IPS DF 6.9 (cell line): Measurements from ENCODE around the gene GTF3A.

Experiments used
- DNase-seq: peaks from one replicate; pipeline ENCODE4 v3.0.0-alpha.2; 2013; ENCODE audit warnings: low read depth, low spot score
- H3K27ac ChIP-seq: one replicate; pipeline ENCODE4 v1.5.1; 2013; ENCODE audit warnings: low read length, control low read depth
- H3K27me3 ChIP-seq: 2 replicates; pipeline ENCODE4 v1.6.1; 2013; ENCODE audit warnings: mild to moderate bottlenecking, low read length; ENCODE audit not compliant: control insufficient read depth, insufficient read depth
- H3K36me3 ChIP-seq: 2 replicates; pipeline ENCODE4 v1.6.1; 2013; ENCODE audit warnings: low read length; ENCODE audit not compliant: control insufficient read depth, insufficient read depth
- H3K4me1 ChIP-seq: 2 replicates; pipeline ENCODE4 v1.6.1; 2013; ENCODE audit warnings: low read length; ENCODE audit not compliant: control insufficient read depth, insufficient read depth
- H3K4me3 ChIP-seq: 2 replicates; pipeline ENCODE4 v1.5.1; 2013; ENCODE audit warnings: mild to moderate bottlenecking, low read length
- H3K9me3 ChIP-seq: 2 replicates; pipeline ENCODE4 v1.6.1; 2013; ENCODE audit warnings: low read length, inconsistent platforms; ENCODE audit not compliant: control insufficient read depth, insufficient read depth
- WGBS: extraction: QIAGEN DNeasy Blood & Tissue Kit; methylation state at CpG from one replicate; pipeline ENCODE4 v1.1.7; 2013; ENCODE audit warnings: mixed read lengths, missing lambda C conversion rate; ENCODE audit not compliant: insufficient read length, insufficient coverage; 5-methylcytosine and 5-hydroxymethylcytosine counted together

GTF3A gene

GRCh38 chr13:27446986-27447583 is 22.7 kb downstream of the GTF3A start:
- no peak for DNase-seq
- Histone ChIP-seq H3K9me3 (no peaks in the 10 kb centered on the region), H3K27ac (no peak overlapping the region), H3K27me3 (no peaks in the 10 kb centered on the region), H3K36me3 (no peaks in the 10 kb centered on the region), H3K4me1 (peaks cover 7% of the 10 kb centered on the region; the same call in 1 of the 2 replicates), H3K4me3 (no peak overlapping the region)
- 100% methylated on average over 1 of the region's 7 CpGs for WGBS

DNA sequence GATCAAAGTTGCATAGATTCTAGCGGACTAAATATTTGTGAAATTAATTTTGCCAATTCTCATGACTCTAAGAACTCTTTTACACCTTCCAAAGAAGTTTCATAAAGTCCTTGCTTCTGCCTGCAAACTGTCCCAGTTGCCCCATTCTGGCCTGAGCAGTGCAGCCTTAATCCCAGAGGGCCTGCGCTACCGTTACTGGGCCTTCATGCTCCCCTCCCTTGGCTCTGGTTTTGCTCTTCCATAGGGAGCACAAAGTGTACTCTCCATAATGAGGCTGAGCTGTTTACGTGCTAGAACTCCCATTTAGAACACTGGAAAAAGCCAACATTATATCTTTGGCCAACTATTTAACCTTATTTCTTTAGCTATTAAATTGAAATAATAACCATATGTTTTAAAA is 23.9 kb downstream of the GTF3A start:
- peaks cover 2% of the 10 kb centered on the region; the same call in 1 of the 2 replicates for H3K4me1 ChIP-seq
- H3K4me3 ChIP-seq = no peak overlapping the region
- DNase-seq = no peak
- no peaks in the 10 kb centered on the region for H3K36me3 ChIP-seq
- H3K27ac ChIP-seq = no peak overlapping the region
- H3K9me3 ChIP-seq = no peaks in the 10 kb centered on the region
- no CpG with 5 or more reads among the region's 4 CpGs for WGBS
- no peaks in the 10 kb centered on the region for H3K27me3 ChIP-seq

GRCh38 chr13:27449081-27449603 is 24.7 kb downstream of the GTF3A start:
- no peaks in the 10 kb centered on the region for H3K36me3 ChIP-seq
- WGBS = 100% methylated on average over 3 of the region's 15 CpGs
- peaks cover 2% of the 10 kb centered on the region; the same call in 1 of the 2 replicates for H3K4me1 ChIP-seq
- H3K4me3 ChIP-seq = peak overlapping the region; percentile 59; the same call in 1 of the 2 replicates
- H3K9me3 ChIP-seq = no peaks in the 10 kb centered on the region
- no peak for DNase-seq
- H3K27ac ChIP-seq = no peak overlapping the region
- no peaks in the 10 kb centered on the region for H3K27me3 ChIP-seq

DNA sequence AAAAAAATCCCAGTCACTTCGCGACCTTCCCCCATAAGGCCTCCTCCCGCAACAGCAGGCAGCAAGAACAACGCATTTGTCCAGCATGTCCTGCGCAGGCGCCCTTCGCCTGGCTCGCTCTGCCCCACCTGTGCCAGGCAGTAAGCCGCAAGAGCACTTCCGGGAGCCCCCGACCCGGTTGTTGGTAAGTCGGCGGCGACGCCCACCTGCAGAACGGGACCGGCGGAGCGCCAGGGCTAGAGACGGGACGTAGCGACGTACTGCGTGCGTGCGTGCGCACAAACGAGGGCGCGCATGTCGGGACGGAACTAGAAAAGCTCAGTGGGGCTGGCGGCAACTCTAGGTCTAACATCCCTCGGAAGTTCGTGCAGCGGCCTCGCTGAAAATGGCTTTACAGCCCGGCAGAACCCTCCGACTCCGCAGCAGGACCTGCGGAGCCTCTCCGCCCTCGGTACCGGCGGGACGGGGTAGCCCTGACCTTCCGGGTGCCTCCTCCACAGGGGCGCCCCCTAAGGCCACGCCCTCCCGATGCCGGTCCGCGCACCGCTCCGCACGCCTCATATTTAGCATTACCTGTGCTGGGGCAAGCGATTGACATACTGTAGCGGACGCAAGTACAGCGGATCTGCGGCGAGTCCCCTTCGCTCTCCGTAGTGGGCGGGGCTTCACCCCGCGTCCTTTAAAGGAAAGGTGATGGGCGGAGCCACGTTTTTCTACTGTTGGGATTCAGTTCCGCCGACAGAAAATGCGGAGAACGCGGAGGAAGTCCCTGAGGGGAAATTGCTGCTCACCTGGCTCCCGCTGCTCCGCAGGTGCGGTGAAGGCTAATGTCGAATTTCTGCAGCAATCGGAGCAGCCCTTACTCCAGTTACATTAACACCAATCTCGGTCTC is 25.8 kb downstream of the GTF3A start, which contains the start of gene MTIF3:
Gene MTIF3, minus strand, starts transcription at position 629 of the 893 bp plus-strand sequence. CDS start 10,116 bp downstream, outside the sequence.
- no peaks in the 10 kb centered on the region for H3K9me3 ChIP-seq
- no peak within 1 kb of the TSS for H3K27ac ChIP-seq
- no peaks in the 10 kb centered on the region for H3K27me3 ChIP-seq
- peak within 1 kb of the TSS; percentile 59; the same call in 1 of the 2 replicates for H3K4me3 ChIP-seq
- H3K4me1 ChIP-seq = peaks cover 2% of the 10 kb centered on the region; the same call in 1 of the 2 replicates
- DNase-seq = peak; percentile 90
- no peaks in the 10 kb centered on the region for H3K36me3 ChIP-seq
- WGBS = no CpG with 5 or more reads among the region's 81 CpGs

- no peaks in the 10 kb centered on the region for H3K27me3 ChIP-seq
- no peaks in the 10 kb centered on the region for H3K9me3 ChIP-seq
- peaks cover 2% of the 10 kb centered on the region; the same call in 1 of the 2 replicates for H3K4me1 ChIP-seq
- H3K4me3 ChIP-seq = peak overlapping the region; percentile 59; the same call in 1 of the 2 replicates
- no peaks in the 10 kb centered on the region for H3K36me3 ChIP-seq
- WGBS = no CpG with 5 or more reads among the region's 34 CpGs
- no peak for DNase-seq
- no peak overlapping the region for H3K27ac ChIP-seq
These were observed 26.6 kb downstream of the GTF3A start for GRCh38 chr13:27450921-27451471.

DNA sequence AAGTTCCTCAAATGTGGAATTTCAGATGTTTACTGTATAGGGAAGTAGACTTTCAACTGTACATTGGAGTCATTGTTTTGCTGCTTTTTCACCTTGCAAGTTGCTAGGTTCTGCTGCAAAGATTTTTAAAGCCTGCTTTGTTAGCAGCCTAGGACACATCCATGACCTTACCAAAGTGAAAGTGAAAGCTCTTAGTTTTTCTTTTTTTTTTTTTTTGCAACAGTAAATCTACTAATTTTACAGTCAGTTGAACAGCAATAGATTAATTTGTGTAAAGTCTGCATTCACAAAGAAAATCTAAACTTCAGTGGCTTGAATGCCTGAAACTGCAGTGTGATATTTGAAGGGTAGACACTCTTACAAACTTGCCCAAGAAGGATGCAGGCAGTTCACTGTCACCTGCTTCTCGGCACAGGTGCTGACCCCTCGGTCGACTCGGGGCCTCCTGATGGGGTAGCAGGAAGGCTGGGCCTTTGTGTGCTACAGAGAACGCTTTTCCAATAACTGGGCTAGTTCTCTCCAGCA is 31.0 kb downstream of the GTF3A start:
- no peaks in the 10 kb centered on the region for H3K36me3 ChIP-seq
- no CpG with 5 or more reads among the region's 5 CpGs for WGBS
- H3K27me3 ChIP-seq = no peaks in the 10 kb centered on the region
- DNase-seq = no peak
- H3K9me3 ChIP-seq = no peaks in the 10 kb centered on the region
- no peak overlapping the region for H3K27ac ChIP-seq
- H3K4me3 ChIP-seq = no peak overlapping the region
- H3K4me1 ChIP-seq = no peaks in the 10 kb centered on the region

GRCh38 chr13:27461940-27462584 is 37.6 kb downstream of the GTF3A start:
- H3K4me1 ChIP-seq = no peaks in the 10 kb centered on the region
- no CpG with 5 or more reads among the region's 12 CpGs for WGBS
- no peaks in the 10 kb centered on the region for H3K27me3 ChIP-seq
- no peaks in the 10 kb centered on the region for H3K36me3 ChIP-seq
- DNase-seq = no peak
- H3K27ac ChIP-seq = no peak overlapping the region
- no peaks in the 10 kb centered on the region for H3K9me3 ChIP-seq
- H3K4me3 ChIP-seq = no peak overlapping the region

GRCh38 chr13:27463500-27463899 is 39.1 kb downstream of the GTF3A start:
- Histone ChIP-seq H3K4me1 (no peaks in the 10 kb centered on the region), H3K9me3 (no peaks in the 10 kb centered on the region), H3K27ac (no peak overlapping the region), H3K4me3 (no peak overlapping the region), H3K36me3 (no peaks in the 10 kb centered on the region), H3K27me3 (no peaks in the 10 kb centered on the region)
- WGBS = no CpG with 5 or more reads among the region's 6 CpGs
- DNase-seq = no peak

DNA sequence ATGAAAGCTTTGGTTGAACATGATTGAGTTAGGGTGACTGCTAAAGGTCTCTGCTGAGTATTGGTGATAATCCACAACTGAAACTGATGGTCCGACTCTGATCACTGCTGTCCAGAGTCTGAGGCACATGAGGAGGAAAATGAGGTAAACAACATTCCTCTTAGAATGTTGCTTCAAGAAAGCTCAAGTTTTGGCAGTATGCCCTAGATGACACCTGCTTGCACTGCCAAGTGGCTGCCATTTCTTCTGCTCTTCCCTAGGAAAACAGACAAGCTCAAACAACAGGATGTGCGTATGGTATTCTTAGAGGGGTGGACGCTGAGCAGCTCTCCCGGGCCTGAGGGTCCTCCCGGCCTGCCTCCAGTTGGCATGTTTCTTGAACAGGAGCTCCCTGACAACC is 41.2 kb downstream of the GTF3A start:
- DNase-seq = no peak

GRCh38 chr13:27466513-27466912 is 42.1 kb downstream of the GTF3A start:
- DNase-seq = no peak
- H3K4me1 ChIP-seq = no peaks in the 10 kb centered on the region
- no peak overlapping the region for H3K4me3 ChIP-seq
- no peak overlapping the region for H3K27ac ChIP-seq
- WGBS = no CpG with 5 or more reads among the region's 3 CpGs
- no peaks in the 10 kb centered on the region for H3K9me3 ChIP-seq
- H3K27me3 ChIP-seq = no peaks in the 10 kb centered on the region
- H3K36me3 ChIP-seq = no peaks in the 10 kb centered on the region

More for the DNA sequence above, 41.2 kb downstream of the GTF3A start:
- no peaks in the 10 kb centered on the region for H3K9me3 ChIP-seq
- WGBS = no CpG with 5 or more reads among the region's 5 CpGs
- H3K27ac ChIP-seq = no peak overlapping the region
- no peaks in the 10 kb centered on the region for H3K27me3 ChIP-seq
- no peaks in the 10 kb centered on the region for H3K4me1 ChIP-seq
- no peak overlapping the region for H3K4me3 ChIP-seq
- no peaks in the 10 kb centered on the region for H3K36me3 ChIP-seq
